GM21447 (cell line): ENCODE measurements around the gene BLTP1.

ENCODE experiments used
- ATAC-seq: cut with Tn5 transposase; IDR thresholded peaks from one replicate; pipeline ENCODE4 v1.9.1; 2021; ENCODE audit not compliant: unreplicated experiment

BLTP1 gene

DNA sequence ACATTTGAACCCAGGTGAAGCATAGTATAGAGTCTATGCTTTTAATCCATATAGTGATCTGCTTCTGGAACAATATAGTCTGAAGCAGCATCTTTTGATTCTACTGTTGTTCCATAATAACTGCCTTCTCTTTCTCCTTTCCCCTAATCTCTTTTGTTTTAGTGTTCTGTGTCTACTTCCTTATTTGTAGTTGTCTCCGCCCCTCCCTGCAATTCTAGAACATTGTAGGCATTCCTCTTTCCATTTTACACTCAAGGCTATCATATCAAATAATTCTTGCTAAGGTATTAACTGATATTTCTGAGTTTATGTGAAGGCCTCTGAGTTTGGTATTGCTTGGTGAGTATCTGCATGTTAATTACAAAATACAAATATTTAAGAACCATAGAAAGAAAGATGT is 11.6 kb downstream of the BLTP1 start:
- no peak for ATAC-seq

GRCh38 chr4:122167369-122167768 is 15.2 kb downstream of the BLTP1 start:
- ATAC-seq = no peak

DNA sequence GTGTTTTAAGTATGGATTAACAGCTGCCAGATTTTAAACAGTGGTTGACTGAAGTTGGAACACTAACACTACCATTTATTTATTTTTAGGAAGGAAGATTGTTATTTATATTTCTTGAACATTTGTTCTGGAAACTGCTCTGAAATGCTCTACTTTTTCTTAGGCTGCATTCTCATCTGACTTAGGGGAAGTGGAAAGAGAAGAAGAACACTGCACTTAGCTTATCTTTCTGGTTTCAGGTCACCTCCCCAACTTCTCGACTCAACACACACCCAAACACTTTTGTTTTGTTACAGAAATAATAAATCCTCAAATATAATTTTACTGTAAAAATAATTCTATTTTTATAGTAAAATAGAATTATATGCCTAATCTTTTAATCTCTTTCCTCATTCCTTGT is 18.6 kb downstream of the BLTP1 start:
- ATAC-seq = no peak

DNA sequence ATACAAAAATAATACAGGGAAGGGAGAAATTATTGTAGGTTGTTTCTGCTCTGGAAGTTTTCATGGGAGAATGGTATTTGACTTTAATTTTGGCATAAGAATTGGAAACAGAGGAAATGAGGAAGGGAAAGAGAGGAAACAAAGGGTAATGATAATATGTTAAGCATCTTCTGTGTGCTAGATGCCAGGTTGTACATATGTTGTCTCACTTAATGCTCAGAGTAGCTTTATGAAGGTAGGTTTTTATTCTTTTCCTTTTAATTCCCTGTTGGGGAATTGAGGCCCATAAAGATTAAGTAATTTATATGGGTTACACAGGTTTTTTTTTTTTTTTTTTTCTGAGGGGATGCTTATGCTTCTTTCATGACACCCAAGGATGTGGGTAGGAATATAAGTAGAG is 19.2 kb downstream of the BLTP1 start:
- ATAC-seq = no peak

- no peak for ATAC-seq
Observed at GRCh38 chr4:122172266-122172665, 20.1 kb downstream of the BLTP1 start.

DNA sequence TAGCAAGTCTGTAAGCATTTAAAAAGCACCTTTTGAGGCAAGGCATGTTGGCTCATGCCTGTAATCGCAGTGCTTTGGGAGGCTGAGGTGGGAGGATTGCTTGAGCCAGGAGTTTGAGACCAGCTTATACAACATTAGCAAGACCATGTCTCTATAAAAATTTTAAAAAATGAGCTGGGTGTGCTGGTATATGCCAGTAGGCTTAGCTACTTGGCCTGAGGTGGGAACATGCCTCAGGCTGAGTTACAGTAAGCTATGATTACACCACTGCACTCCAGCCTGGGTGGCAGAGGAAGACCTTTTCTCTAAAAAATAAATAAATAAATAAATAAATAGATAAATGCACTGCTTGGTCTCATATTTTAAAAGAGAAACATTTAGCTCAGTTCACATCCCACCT is 26.8 kb downstream of the BLTP1 start:
- no peak for ATAC-seq

GRCh38 chr4:122195718-122196117 is 43.6 kb downstream of the BLTP1 start:
- no peak for ATAC-seq
